ENCODE data around the gene ZNF689. TPM values are rescaled to one million over a fixed set of nuclear protein-coding genes. Genes with fewer than 3 reads are reported as not detected.

Gene ZNF689
- total and polyA plus RNA-seq, 9 donors = 5.8 to 8.7 (median 7.5) TPM

DNA sequence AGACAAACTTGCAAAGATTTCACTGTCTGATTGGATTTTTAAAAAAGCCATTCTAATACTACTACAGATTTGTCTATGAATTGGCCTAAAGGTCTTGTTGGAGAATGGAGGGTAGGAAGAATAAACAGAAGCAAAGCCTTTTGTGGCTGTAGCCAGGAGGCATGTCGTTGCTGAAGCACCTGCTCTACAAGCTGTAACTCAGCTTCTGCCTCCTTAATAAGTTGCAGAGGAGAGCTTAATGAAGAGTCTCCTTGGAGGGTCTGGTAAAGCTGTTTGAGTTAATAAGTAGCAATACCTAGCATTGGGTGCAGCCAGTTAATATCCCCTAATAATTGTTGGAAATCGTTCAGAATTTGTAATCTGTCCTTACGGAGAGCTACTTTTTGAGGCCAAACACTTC is 10.0 kb upstream of the ZNF689 start:
- Histone ChIP-seq H3K4me3 (ENCODE audit: low read length) (no peak overlapping the region), H3K36me3 (ENCODE audit: control insufficient read depth, insufficient read depth, low read length) (no peaks in the 10 kb centered on the region), H3K4me1 (ENCODE audit: control insufficient read depth, insufficient read depth, low read length) (peaks cover 2% of the 10 kb centered on the region), H3K27ac (ENCODE audit: low read length) (no peak overlapping the region), H3K27me3 (ENCODE audit: control insufficient read depth, insufficient read depth, low read length) (peaks cover 2% of the 10 kb centered on the region), H3K9me3 (replicated peaks; ENCODE audit: control insufficient read depth, low read depth, low read length) (no peaks in the 10 kb centered on the region)
- no CpG with 5 or more reads among the region's 3 CpGs for WGBS (ENCODE audit: insufficient coverage)
- DNase-seq = no peak

DNA sequence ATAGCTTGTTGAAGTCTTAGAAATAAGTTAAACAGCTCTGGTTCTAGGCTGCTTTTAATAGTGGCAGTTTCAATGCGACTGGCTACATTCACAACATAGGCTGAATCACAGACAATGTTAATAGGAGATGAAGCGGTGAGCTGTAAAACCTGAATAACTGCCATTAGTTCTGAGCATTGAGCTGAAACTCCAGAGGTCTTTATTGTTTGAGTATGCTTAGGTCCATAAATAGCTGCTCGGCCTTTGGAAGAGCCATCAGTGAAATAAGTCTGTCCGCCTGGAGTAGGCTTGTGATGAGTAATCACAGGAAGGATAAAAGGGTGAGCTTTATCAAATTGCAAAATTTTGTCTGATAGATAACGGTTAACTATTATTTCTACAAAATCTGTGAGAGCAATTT is 9.4 kb upstream of the ZNF689 start:
- DNase-seq = no peak
- Histone ChIP-seq H3K9me3 (replicated peaks; ENCODE audit: control insufficient read depth, low read depth, low read length) (no peaks in the 10 kb centered on the region), H3K4me3 (ENCODE audit: low read length) (no peak overlapping the region), H3K27me3 (ENCODE audit: control insufficient read depth, insufficient read depth, low read length) (peaks cover 2% of the 10 kb centered on the region), H3K36me3 (ENCODE audit: control insufficient read depth, insufficient read depth, low read length) (no peaks in the 10 kb centered on the region), H3K4me1 (ENCODE audit: control insufficient read depth, insufficient read depth, low read length) (peaks cover 2% of the 10 kb centered on the region), H3K27ac (ENCODE audit: low read length) (no peak overlapping the region)
- 85% methylated on average over 3 of the region's 5 CpGs for WGBS (ENCODE audit: insufficient coverage)

DNA sequence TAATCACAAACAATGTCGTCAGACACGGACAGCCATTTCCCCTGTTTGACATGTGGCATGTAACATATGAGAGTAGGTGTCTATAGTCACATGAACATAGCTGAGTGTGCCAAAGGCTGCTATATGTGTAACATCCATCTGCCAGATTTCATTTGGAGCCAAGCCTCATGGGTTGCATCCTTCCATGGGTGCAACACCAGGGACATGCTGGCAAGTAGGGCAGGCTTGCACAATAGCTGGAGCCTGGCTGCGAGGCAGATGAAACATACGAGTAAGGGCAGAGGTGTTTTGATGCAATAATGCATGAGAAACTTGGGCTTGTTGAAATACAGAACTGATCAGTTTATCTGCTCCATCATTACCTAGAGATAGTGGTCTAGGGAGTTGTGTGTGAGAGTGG is 9.0 kb upstream of the ZNF689 start:
- H3K27ac ChIP-seq (ENCODE audit: low read length) = no peak overlapping the region
- no peaks in the 10 kb centered on the region for H3K36me3 ChIP-seq (ENCODE audit: control insufficient read depth, insufficient read depth, low read length)
- no peak for DNase-seq
- no peak overlapping the region for H3K4me3 ChIP-seq (ENCODE audit: low read length)
- H3K9me3 ChIP-seq (replicated peaks; ENCODE audit: control insufficient read depth, low read depth, low read length) = no peaks in the 10 kb centered on the region
- H3K27me3 ChIP-seq (ENCODE audit: control insufficient read depth, insufficient read depth, low read length) = peaks cover 2% of the 10 kb centered on the region
- peaks cover 2% of the 10 kb centered on the region for H3K4me1 ChIP-seq (ENCODE audit: control insufficient read depth, insufficient read depth, low read length)
- WGBS (ENCODE audit: insufficient coverage) = 92% methylated on average over 2 of the region's 4 CpGs

DNA sequence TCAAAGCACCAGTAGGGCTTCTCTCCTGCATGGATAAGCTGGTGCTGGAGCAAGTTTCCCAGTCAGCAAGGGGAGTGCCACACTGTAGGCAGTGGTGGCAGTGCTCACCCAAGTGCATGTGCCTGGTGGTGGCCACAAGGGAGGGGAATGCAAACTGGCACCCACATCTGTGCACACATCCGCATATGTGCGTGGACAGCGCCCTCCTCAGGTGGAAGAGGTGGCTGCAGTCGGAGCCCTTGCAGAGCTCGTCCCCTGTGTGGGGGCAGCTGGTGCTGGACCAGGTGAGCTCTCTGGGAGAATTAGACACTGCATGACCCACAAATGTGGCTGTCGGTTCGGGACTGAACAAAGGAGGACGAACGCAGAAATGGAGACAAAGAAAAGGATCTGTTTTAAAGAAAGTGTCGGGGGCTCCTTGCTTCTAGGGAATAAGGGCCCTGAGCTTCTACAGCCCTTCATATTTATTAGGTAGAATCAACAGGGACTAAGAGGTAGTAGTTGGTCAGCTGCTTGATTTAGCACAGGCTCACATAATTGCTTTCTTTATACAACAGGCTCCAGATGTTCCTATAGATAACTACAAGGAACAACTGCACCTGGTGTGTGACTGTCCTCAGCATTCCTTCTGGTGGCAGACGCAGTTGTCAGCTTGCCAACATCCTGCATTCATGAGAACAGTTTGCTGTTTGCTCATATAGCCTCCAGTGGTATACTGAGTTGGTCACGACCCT is 5.3 kb upstream of the ZNF689 start:
- WGBS (ENCODE audit: insufficient coverage) = 23% methylated on average over 10 of the region's 12 CpGs
- peaks cover 2% of the 10 kb centered on the region for H3K4me1 ChIP-seq (ENCODE audit: control insufficient read depth, insufficient read depth, low read length)
- DNase-seq = no peak

DNA sequence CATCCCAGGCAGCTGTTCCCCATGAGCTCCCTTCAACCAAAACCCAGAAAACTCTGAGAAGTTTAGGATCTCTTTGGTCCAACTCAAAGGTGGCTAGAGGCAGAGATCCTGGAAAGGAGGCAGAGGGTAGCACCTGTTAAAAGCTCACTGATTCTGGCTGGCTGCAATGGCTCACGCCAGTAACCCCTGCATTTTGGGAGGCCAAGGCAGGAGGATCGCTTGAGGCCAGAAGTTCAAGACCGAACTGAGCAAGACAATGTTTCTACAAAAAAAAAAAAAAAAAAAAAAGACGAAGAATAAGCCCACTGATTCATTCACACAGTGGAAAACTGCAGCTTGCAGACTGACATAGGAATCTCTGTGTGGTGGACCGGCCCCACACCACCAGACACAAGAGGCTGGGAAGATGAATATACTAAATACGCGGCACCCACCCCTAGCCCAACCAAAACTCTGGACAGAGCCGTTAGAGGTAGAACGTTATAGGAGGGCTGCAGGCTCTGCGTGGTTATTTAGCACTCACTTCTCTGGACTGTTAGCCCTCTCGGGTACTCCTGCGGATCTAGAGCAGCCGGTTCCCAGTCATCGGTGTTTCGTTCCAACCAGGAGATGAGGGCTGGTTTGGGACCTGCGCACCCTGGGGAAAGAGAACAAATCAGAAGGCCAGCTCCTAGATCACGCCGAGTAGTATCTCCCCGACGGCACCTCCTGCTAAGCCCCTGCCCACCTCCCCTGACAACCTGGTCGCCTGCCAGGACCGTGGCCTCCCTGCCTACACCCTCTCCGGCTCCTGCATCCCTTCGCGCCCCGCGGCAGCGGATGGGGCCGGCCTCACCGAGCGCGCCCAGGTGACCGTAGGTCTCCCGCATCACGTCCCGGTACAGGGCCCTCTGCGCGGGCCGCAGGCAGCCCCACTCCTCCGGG is 925 bp downstream of the ZNF689 start:
- DNase-seq = peak; percentile 47
- WGBS (ENCODE audit: insufficient coverage) = 3% methylated on average over 33 of the region's 40 CpGs
- no peaks in the 10 kb centered on the region for H3K9me3 ChIP-seq (replicated peaks; ENCODE audit: control insufficient read depth, low read depth, low read length)
- H3K4me3 ChIP-seq (ENCODE audit: low read length) = peak overlapping the region; percentile 83
- peak overlapping the region; percentile 92 for H3K27ac ChIP-seq (ENCODE audit: low read length)
- peaks cover 42% of the 10 kb centered on the region for H3K36me3 ChIP-seq (ENCODE audit: control insufficient read depth, insufficient read depth, low read length)
- H3K27me3 ChIP-seq (ENCODE audit: control insufficient read depth, insufficient read depth, low read length) = no peaks in the 10 kb centered on the region
- H3K4me1 ChIP-seq (ENCODE audit: control insufficient read depth, insufficient read depth, low read length) = peaks cover 10% of the 10 kb centered on the region

More for the DNA sequence above, 5.3 kb upstream of the ZNF689 start:
- Histone ChIP-seq H3K27ac (ENCODE audit: low read length) (no peak overlapping the region), H3K27me3 (ENCODE audit: control insufficient read depth, insufficient read depth, low read length) (no peaks in the 10 kb centered on the region), H3K9me3 (replicated peaks; ENCODE audit: control insufficient read depth, low read depth, low read length) (no peaks in the 10 kb centered on the region), H3K36me3 (ENCODE audit: control insufficient read depth, insufficient read depth, low read length) (no peaks in the 10 kb centered on the region), H3K4me3 (ENCODE audit: low read length) (no peak overlapping the region)

DNA sequence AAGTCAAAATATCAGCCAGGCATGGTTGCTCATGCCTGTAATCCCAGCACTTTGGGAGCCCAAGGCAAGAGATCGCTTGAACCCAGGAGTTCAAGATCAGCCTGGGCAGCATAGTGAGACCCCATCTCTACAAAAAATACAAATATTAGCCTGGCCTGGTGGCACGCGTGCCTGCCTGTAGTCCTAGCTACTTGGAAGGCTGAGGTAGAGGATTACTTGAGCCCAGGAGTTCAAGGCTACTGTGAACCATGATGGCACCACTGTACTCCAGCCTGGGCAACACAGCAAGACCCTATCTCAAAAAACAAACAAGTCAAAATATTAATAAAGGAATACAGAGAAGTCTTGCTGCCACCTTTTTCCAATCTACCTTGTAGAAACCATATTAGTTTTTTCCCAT is 4.2 kb downstream of the ZNF689 start:
- H3K4me1 ChIP-seq (ENCODE audit: control insufficient read depth, insufficient read depth, low read length) = peaks cover 16% of the 10 kb centered on the region
- no peak overlapping the region for H3K4me3 ChIP-seq (ENCODE audit: low read length)
- WGBS (ENCODE audit: insufficient coverage) = no CpG with 5 or more reads among the region's 3 CpGs
- peaks cover 1% of the 10 kb centered on the region for H3K9me3 ChIP-seq (replicated peaks; ENCODE audit: control insufficient read depth, low read depth, low read length)
- no peak for DNase-seq
- H3K27me3 ChIP-seq (ENCODE audit: control insufficient read depth, insufficient read depth, low read length) = no peaks in the 10 kb centered on the region
- peaks cover 61% of the 10 kb centered on the region for H3K36me3 ChIP-seq (ENCODE audit: control insufficient read depth, insufficient read depth, low read length)
- no peak overlapping the region for H3K27ac ChIP-seq (ENCODE audit: low read length)

DNA sequence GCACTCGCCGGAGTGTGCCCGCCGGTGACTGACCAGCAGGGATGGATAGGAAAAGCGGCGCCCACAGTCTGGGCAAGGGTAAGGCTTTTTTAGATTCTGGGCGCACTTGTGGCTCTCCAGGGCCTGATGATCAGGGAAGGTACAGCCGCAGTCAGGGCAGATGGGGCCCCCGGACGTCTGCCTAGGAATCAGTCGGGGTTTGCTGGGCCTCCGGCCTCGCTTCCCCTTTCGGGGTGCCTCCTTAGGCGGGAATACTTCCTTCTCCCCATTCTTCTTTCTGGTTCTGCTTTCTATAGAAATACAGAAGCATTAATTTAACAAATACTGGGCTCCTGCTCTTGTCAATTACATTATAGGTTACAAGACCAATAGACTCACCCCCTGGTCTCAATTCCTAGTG is 5.0 kb downstream of the ZNF689 start:
- 84% methylated on average over 15 of the region's 15 CpGs for WGBS (ENCODE audit: insufficient coverage)
- H3K27ac ChIP-seq (ENCODE audit: low read length) = no peak overlapping the region
- H3K36me3 ChIP-seq (ENCODE audit: control insufficient read depth, insufficient read depth, low read length) = peaks cover 61% of the 10 kb centered on the region

DNA sequence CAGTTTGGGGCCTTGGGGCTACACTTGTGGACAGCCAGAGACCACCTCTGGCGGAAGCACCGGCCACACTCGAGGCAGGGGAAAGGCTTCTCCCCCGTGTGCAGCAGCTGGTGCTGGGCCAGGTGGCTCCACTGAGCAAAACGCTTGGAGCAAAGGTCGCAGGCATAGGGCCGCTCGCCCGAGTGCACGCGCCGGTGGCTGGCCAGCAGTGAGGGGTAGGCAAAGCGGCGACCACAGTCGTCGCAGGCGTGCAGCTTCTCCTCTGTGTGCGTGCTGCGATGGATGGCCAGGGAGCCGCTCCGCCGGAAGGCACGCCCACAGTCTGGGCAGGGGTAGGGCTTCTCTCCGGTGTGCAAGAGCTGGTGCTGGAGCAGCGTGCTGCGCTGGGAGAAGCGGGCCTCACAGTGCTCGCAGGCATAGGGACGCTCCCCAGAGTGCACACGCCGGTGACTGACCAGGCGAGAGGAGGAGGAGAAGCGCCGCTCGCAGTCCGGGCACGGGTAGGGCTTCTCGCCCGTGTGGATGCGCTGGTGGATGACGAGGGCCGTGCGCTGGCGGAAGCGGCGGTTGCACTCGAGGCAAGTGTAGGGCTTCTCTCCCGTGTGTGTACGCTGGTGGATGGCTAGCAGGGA is 5.8 kb downstream of the ZNF689 start:
- H3K27ac ChIP-seq (ENCODE audit: low read length) = no peak overlapping the region
- no peak for DNase-seq
- peaks cover 15% of the 10 kb centered on the region for H3K4me1 ChIP-seq (ENCODE audit: control insufficient read depth, insufficient read depth, low read length)
- H3K4me3 ChIP-seq (ENCODE audit: low read length) = no peak overlapping the region
- 92% methylated on average over 49 of the region's 49 CpGs for WGBS (ENCODE audit: insufficient coverage)
- H3K36me3 ChIP-seq (ENCODE audit: control insufficient read depth, insufficient read depth, low read length) = peaks cover 61% of the 10 kb centered on the region
- no peaks in the 10 kb centered on the region for H3K27me3 ChIP-seq (ENCODE audit: control insufficient read depth, insufficient read depth, low read length)
- peaks cover 2% of the 10 kb centered on the region for H3K9me3 ChIP-seq (replicated peaks; ENCODE audit: control insufficient read depth, low read depth, low read length)

More for the DNA sequence above, 5.0 kb downstream of the ZNF689 start:
- H3K4me3 ChIP-seq (ENCODE audit: low read length) = no peak overlapping the region
- peaks cover 16% of the 10 kb centered on the region for H3K4me1 ChIP-seq (ENCODE audit: control insufficient read depth, insufficient read depth, low read length)
- peak; percentile 46 for DNase-seq
- no peaks in the 10 kb centered on the region for H3K27me3 ChIP-seq (ENCODE audit: control insufficient read depth, insufficient read depth, low read length)
- H3K9me3 ChIP-seq (replicated peaks; ENCODE audit: control insufficient read depth, low read depth, low read length) = peaks cover 2% of the 10 kb centered on the region

DNA sequence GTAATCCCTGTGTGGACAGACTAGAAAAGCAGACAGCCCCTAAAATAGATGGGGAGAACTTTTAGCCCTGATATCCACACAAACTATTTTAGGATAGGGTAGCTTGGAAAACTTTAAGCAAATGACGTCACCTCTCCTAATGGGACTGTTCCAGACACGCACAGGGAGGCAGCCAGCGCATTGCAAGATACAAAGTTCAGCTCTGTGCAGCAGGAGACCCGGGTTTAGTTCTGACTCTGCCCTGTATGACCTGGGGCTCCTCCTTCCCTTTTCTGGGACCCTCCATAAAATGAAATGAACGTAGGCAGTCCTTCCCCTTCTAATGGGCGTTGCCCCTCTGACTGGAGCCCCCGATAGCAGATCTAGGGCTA is 6.3 kb downstream of the ZNF689 start:
- Histone ChIP-seq H3K9me3 (replicated peaks; ENCODE audit: control insufficient read depth, low read depth, low read length) (peaks cover 2% of the 10 kb centered on the region), H3K4me1 (ENCODE audit: control insufficient read depth, insufficient read depth, low read length) (peaks cover 10% of the 10 kb centered on the region), H3K27me3 (ENCODE audit: control insufficient read depth, insufficient read depth, low read length) (no peaks in the 10 kb centered on the region), H3K27ac (ENCODE audit: low read length) (no peak overlapping the region), H3K4me3 (ENCODE audit: low read length) (no peak overlapping the region), H3K36me3 (ENCODE audit: control insufficient read depth, insufficient read depth, low read length) (peaks cover 61% of the 10 kb centered on the region)
- 78% methylated on average over 5 of the region's 7 CpGs for WGBS (ENCODE audit: insufficient coverage)
- no peak for DNase-seq

Data from muscle of leg (tissue), 11 donors.